WTC11 (cell line): ENCODE data around the gene SPATA46. TPM values are rescaled to one million over a fixed set of nuclear protein-coding genes. Genes with fewer than 3 reads are reported as not detected.

Source experiments
- ATAC-seq: fragments of 200-7000 bp; cut with Tn5 transposase; 2 replicates; pipeline ENCODE4 v1.10.0; 2021; ENCODE audit warnings: mild to moderate bottlenecking, moderate library complexity
- CTCF ChIA-PET: fragments of 300-600 bp; sonication (Branson Sonifier 250); formaldehyde crosslinking; loops from one replicate; lab custom pipeline; 2021; ENCODE audit warnings: antibody characterized with exemption; lab: Charles Lee
- POLR2A ChIA-PET: fragments of 350-600 bp; sonication (Branson Sonifier 250); formaldehyde crosslinking; loops from one replicate; lab custom pipeline; 2021; ENCODE audit warnings: antibody characterized with exemption; lab: Charles Lee
- DNase-seq: peaks from one replicate; pipeline ENCODE4 v3.0.0; 2021; ENCODE audit warnings: low spot score
- H3K27ac Mint-ChIP-seq: 2 replicates; pipeline ENCODE4 v1.8.0; 2021; ENCODE audit warnings: mixed read lengths
- H3K27me3 Mint-ChIP-seq: 2 replicates; pipeline ENCODE4 v1.8.0; 2021; ENCODE audit warnings: low read depth, mild to moderate bottlenecking, moderate library complexity, mixed read lengths
- H3K36me3 Mint-ChIP-seq: 2 replicates; pipeline ENCODE4 v1.8.0; 2021; ENCODE audit warnings: mixed read lengths
- H3K4me1 Mint-ChIP-seq: 2 replicates; pipeline ENCODE4 v1.8.0; 2022; ENCODE audit warnings: mixed read lengths
- H3K4me3 Mint-ChIP-seq: 2 replicates; pipeline ENCODE4 v1.8.0; 2021; ENCODE audit warnings: mild to moderate bottlenecking, moderate library complexity, mixed read lengths
- H3K9me3 Mint-ChIP-seq: 2 replicates; pipeline ENCODE4 v1.8.0; 2021; ENCODE audit warnings: mixed read lengths
- CREB1 ChIP-seq: sonication (generic); formaldehyde crosslinking; IDR thresholded peaks from 2 replicates; pipeline ENCODE4 v1.8.0; 2023; ENCODE audit warnings: mild to moderate bottlenecking, missing genetic modification reagents
- CTCF ChIP-seq: fragments of 200-600 bp; IDR thresholded peaks from 2 replicates; pipeline ENCODE4 v1.8.0; 2022; ENCODE audit warnings: antibody characterized with exemption
- GABPB1 ChIP-seq: sonication (generic); formaldehyde crosslinking; IDR thresholded peaks from 2 replicates; pipeline ENCODE4 v1.8.1; 2023; ENCODE audit warnings: mild to moderate bottlenecking, missing genetic modification reagents
- GRHL2 ChIP-seq: fragments of 250-450 bp; sonication (Bioruptor Pico); IDR thresholded peaks from 2 replicates; pipeline ENCODE4 v1.8.0; 2022; ENCODE audit warnings: mild to moderate bottlenecking, moderate library complexity; ENCODE audit not compliant: insufficient replicate concordance, severe bottlenecking
- GTF2I ChIP-seq: fragments of 250-450 bp; sonication (Bioruptor Pico); conservative IDR thresholded peaks from 2 replicates; pipeline ENCODE4 v1.4.0; 2021; ENCODE audit warnings: mild to moderate bottlenecking
- HMGA2 ChIP-seq: fragments of 250-450 bp; sonication (Bioruptor Pico); IDR thresholded peaks from 2 replicates; pipeline ENCODE4 v1.4.0; 2021; ENCODE audit warnings: mild to moderate bottlenecking, moderate library complexity
- IRF2 ChIP-seq: sonication (generic); formaldehyde crosslinking; IDR thresholded peaks from 2 replicates; pipeline ENCODE4 v1.8.0; 2022; ENCODE audit warnings: low read depth, missing genetic modification reagents, borderline replicate concordance
- JUN ChIP-seq: sonication (generic); formaldehyde crosslinking; IDR thresholded peaks from 2 replicates; pipeline ENCODE4 v1.8.0; 2023; ENCODE audit warnings: mild to moderate bottlenecking, missing genetic modification reagents
- MXD4 ChIP-seq: fragments of 250-450 bp; sonication (Bioruptor Pico); IDR thresholded peaks from 2 replicates; pipeline ENCODE4 v1.8.0; 2021; ENCODE audit warnings: mild to moderate bottlenecking, moderate library complexity, borderline replicate concordance
- NR3C1 ChIP-seq: sonication (generic); formaldehyde crosslinking; conservative IDR thresholded peaks from 2 replicates; pipeline ENCODE4 v1.8.1; 2023; ENCODE audit warnings: low read depth, mild to moderate bottlenecking, missing genetic modification reagents
- PRDM15 ChIP-seq: sonication (generic); formaldehyde crosslinking; IDR thresholded peaks from 2 replicates; pipeline ENCODE4 v1.8.0; 2022; ENCODE audit warnings: missing genetic modification reagents
- RELA ChIP-seq: sonication (generic); formaldehyde crosslinking; IDR thresholded peaks from 2 replicates; pipeline ENCODE4 v1.8.1; 2022; ENCODE audit warnings: missing genetic modification reagents, mild to moderate bottlenecking, borderline replicate concordance
- SMAD3 ChIP-seq: sonication (generic); formaldehyde crosslinking; IDR thresholded peaks from 2 replicates; pipeline ENCODE4 v1.8.0; 2022; ENCODE audit warnings: missing genetic modification reagents, mild to moderate bottlenecking, borderline replicate concordance
- SMAD4 ChIP-seq: sonication (generic); formaldehyde crosslinking; IDR thresholded peaks from 2 replicates; pipeline ENCODE4 v1.8.0; 2022; ENCODE audit warnings: mild to moderate bottlenecking, missing genetic modification reagents
- ZNF121 ChIP-seq: sonication (generic); formaldehyde crosslinking; IDR thresholded peaks from 2 replicates; pipeline ENCODE4 v1.8.0; 2023; ENCODE audit warnings: missing genetic modification reagents
- ZNF232 ChIP-seq: sonication (generic); formaldehyde crosslinking; IDR thresholded peaks from 2 replicates; pipeline ENCODE4 v1.8.0; 2022; ENCODE audit warnings: mild to moderate bottlenecking, missing genetic modification reagents
- ZNF263 ChIP-seq: sonication (generic); formaldehyde crosslinking; IDR thresholded peaks from 2 replicates; pipeline ENCODE4 v1.8.1; 2022; ENCODE audit warnings: low read depth, mild to moderate bottlenecking, moderate library complexity, missing genetic modification reagents
- ZNF281 ChIP-seq: sonication (generic); formaldehyde crosslinking; IDR thresholded peaks from 2 replicates; pipeline ENCODE4 v1.8.0; 2023; ENCODE audit warnings: mild to moderate bottlenecking, missing genetic modification reagents
- ZNF396 ChIP-seq: fragments of 250-450 bp; sonication (Bioruptor Pico); IDR thresholded peaks from 2 replicates; pipeline ENCODE4 v1.8.0; 2021; ENCODE audit warnings: mild to moderate bottlenecking, moderate library complexity, borderline replicate concordance
- ZNF416 ChIP-seq: fragments of 250-450 bp; sonication (Bioruptor Pico); IDR thresholded peaks from 2 replicates; pipeline ENCODE4 v1.9.0; 2021; ENCODE audit warnings: mild to moderate bottlenecking, inconsistent platforms
- ZNF425 ChIP-seq: fragments of 250-450 bp; sonication (Bioruptor Pico); conservative IDR thresholded peaks from 2 replicates; pipeline ENCODE4 v1.9.0; 2021; ENCODE audit warnings: mild to moderate bottlenecking
- ZNF671 ChIP-seq: fragments of 250-450 bp; sonication (Bioruptor Pico); IDR thresholded peaks from 2 replicates; pipeline ENCODE4 v1.8.0; 2021; ENCODE audit warnings: mild to moderate bottlenecking
- total RNA-seq: library from RNA; stranded (reverse); gene quantifications from 3 replicates; pipeline ENCODE4 v1.2.3, GENCODE V29; 2021

The SPATA46 gene
- total RNA-seq, 1 experiment from 2014 or later = not detected

- TF ChIP-seq MXD4 (no peak), NR3C1 (CRISPR knock-in tag) (no peak), ZNF121 (CRISPR knock-in tag) (no peak)
Measured at GRCh38 chr1:162363823-162364222, 12.8 kb downstream of the SPATA46 start (continued).

- Mint-ChIP-seq H3K9me3 (no peaks in the 10 kb centered on the region), H3K27ac (no peak overlapping the region), H3K36me3 (0 out of 2 replicates have a peak, but pooled peaks cover 5% of the 10 kb centered on the region), H3K4me3 (no peak overlapping the region), H3K4me1 (no peaks in the 10 kb centered on the region), H3K27me3 (no peaks in the 10 kb centered on the region)
- TF ChIP-seq GABPB1 = no peak
- TF ChIP-seq ZNF425 (CRISPR knock-in tag) = no peak
- no peak for TF ChIP-seq ZNF281 (CRISPR knock-in tag)
- ChIA-PET CTCF (no interaction called here), POLR2A (no interaction called here)
- no peak for DNase-seq
- ATAC-seq = no peak
Measured at GRCh38 chr1:162361349-162361748, 15.3 kb downstream of the SPATA46 start.

GRCh38 chr1:162360874-162361260 lies 15.8 kb downstream of the SPATA46 start:
- no peaks in the 10 kb centered on the region for H3K4me1 Mint-ChIP-seq
- TF ChIP-seq ZNF396 (CRISPR knock-in tag) = no peak
- TF ChIP-seq CTCF = no peak
- TF ChIP-seq SMAD4 (CRISPR knock-in tag) = no peak
- TF ChIP-seq JUN = no peak
- no peak for TF ChIP-seq ZNF263
- no peak for TF ChIP-seq GTF2I (CRISPR knock-in tag)
- no peak for TF ChIP-seq ZNF416 (CRISPR knock-in tag)
- no peak for TF ChIP-seq ZNF232 (CRISPR knock-in tag)
- TF ChIP-seq GRHL2 (CRISPR knock-in tag) = no peak
- DNase-seq (no peak), ATAC-seq (no peak)
- no peaks in the 10 kb centered on the region for H3K27me3 Mint-ChIP-seq
- H3K4me3 Mint-ChIP-seq = no peak overlapping the region
- POLR2A ChIA-PET = no interaction called here
- H3K36me3 Mint-ChIP-seq = peaks cover 7% of the 10 kb centered on the region; the same call in 1 of the 2 replicates
- CTCF ChIA-PET = interaction anchor here (0.6 kb wide), 1 partner anchor 30 kb away, joined by 4 read pairs; no protein-coding TSS in a partner anchor
- no peak overlapping the region for H3K27ac Mint-ChIP-seq
- H3K9me3 Mint-ChIP-seq = no peaks in the 10 kb centered on the region

GRCh38 chr1:162360237-162360873 lies 16.3 kb downstream of the SPATA46 start:
- ChIA-PET CTCF (interaction anchor here (0.6 kb wide), 1 partner anchor 31 kb away, joined by 4 read pairs; no protein-coding TSS in a partner anchor), POLR2A (no interaction called here)
- no peak overlapping the region for H3K27ac Mint-ChIP-seq

More at GRCh38 chr1:162360237-162360873, 16.3 kb downstream of the SPATA46 start:
- TF ChIP-seq SMAD3 (CRISPR knock-in tag) (no peak), RELA (CRISPR knock-in tag) (no peak), CREB1 (CRISPR knock-in tag) (no peak), ZNF396 (CRISPR knock-in tag) (no peak), PRDM15 (CRISPR knock-in tag) (no peak), ZNF671 (CRISPR knock-in tag) (no peak), HMGA2 (no peak), IRF2 (CRISPR knock-in tag) (no peak)
- DNase-seq (no peak), ATAC-seq (no peak)
- Mint-ChIP-seq H3K36me3 (peaks cover 10% of the 10 kb centered on the region), H3K27me3 (no peaks in the 10 kb centered on the region), H3K4me1 (no peaks in the 10 kb centered on the region), H3K9me3 (no peaks in the 10 kb centered on the region), H3K4me3 (no peak overlapping the region)
